Liver (tissue), 9 donors: ENCODE results near the gene CCDC92B. TPM values are rescaled to one million over a fixed set of nuclear protein-coding genes. Genes with fewer than 3 reads are reported as not detected.

Experiments used
- DNase-seq: peaks from one replicate; pipeline ENCODE4 v3.0.0-alpha.2; 2017; ENCODE audit warnings: low spot score
- H3K27ac ChIP-seq, 2 donors: one replicate each; pipeline ENCODE4 v1.7.0; 2013; ENCODE audit warnings: inconsistent platforms in 2 of 2, low read length in 2 of 2, control low read depth in 1 of 2, low read depth in 1 of 2, mild to moderate bottlenecking in 1 of 2
- H3K27me3 ChIP-seq, 4 donors: one replicate each; pipeline versions ENCODE4 v1.6.1 to v1.7.0; 2013; ENCODE audit warnings: low read length in 3 of 4, inconsistent platforms in 1 of 4, mild to moderate bottlenecking in 1 of 4, moderate library complexity in 1 of 4; ENCODE audit not compliant: control insufficient read depth in 4 of 4, insufficient read depth in 4 of 4
- H3K36me3 ChIP-seq, 4 donors: one replicate each; pipeline versions ENCODE4 v1.6.1 to v1.7.0; 2013; ENCODE audit warnings: low read length in 3 of 4, mild to moderate bottlenecking in 3 of 4, low read depth in 1 of 4, moderate library complexity in 1 of 4; ENCODE audit not compliant: control insufficient read depth in 4 of 4, insufficient read depth in 3 of 4
- H3K4me1 ChIP-seq, 4 donors: one replicate each; pipeline versions ENCODE4 v1.6.1 to v1.7.0; 2013; ENCODE audit warnings: low read length in 3 of 4, mild to moderate bottlenecking in 3 of 4, moderate library complexity in 1 of 4; ENCODE audit not compliant: control insufficient read depth in 4 of 4, insufficient read depth in 4 of 4
- H3K4me3 ChIP-seq, 3 donors: one replicate each; pipeline versions ENCODE4 v1.6.1 to v1.7.0; 2013; ENCODE audit warnings: low read length in 3 of 3, control low read depth in 1 of 3, low read depth in 1 of 3, mild to moderate bottlenecking in 1 of 3
- H3K9ac ChIP-seq, 2 donors: one replicate each; pipeline ENCODE4 v1.7.0; 2013; ENCODE audit warnings: low read length in 2 of 2, mild to moderate bottlenecking in 2 of 2, moderate library complexity in 2 of 2, control low read depth in 1 of 2, low read depth in 1 of 2
- H3K9me3 ChIP-seq, 4 donors: one replicate each; pipeline versions ENCODE4 v1.6.1 to v1.7.0; 2013; ENCODE audit warnings: low read length in 3 of 4; ENCODE audit not compliant: control insufficient read depth in 4 of 4
- EGR1 ChIP-seq, 2 donors: IDR thresholded peaks; 2 replicates each; pipeline ENCODE4 v1.6.1; 2016 to 2018; ENCODE audit warnings: antibody characterized with exemption in 2 of 2, low read depth in 2 of 2
- FOXA1 ChIP-seq: IDR thresholded peaks from 2 replicates; pipeline ENCODE4 v1.6.1; 2016; ENCODE audit warnings: antibody characterized with exemption
- FOXA2 ChIP-seq: IDR thresholded peaks from 2 replicates; pipeline ENCODE4 v1.6.1; 2016; ENCODE audit warnings: antibody characterized with exemption
- GABPA ChIP-seq, 2 donors: IDR thresholded peaks in 1 of 2; conservative IDR thresholded peaks in 1 of 2; 2 replicates each; pipeline ENCODE4 v1.6.1; 2016; ENCODE audit warnings: antibody characterized with exemption in 2 of 2, mild to moderate bottlenecking in 1 of 2, moderate library complexity in 1 of 2
- HNF4A ChIP-seq, 2 donors: conservative IDR thresholded peaks; 2 replicates each; pipeline ENCODE4 v1.6.1; 2016; ENCODE audit warnings: antibody characterized with exemption in 2 of 2, mild to moderate bottlenecking in 2 of 2
- HNF4G ChIP-seq: IDR thresholded peaks from 2 replicates; pipeline ENCODE4 v1.6.1; 2016; ENCODE audit warnings: antibody characterized with exemption
- JUND ChIP-seq, 2 donors: IDR thresholded peaks; 2 replicates each; pipeline ENCODE4 v1.6.1; 2016; ENCODE audit warnings: antibody characterized with exemption in 2 of 2
- MAX ChIP-seq: IDR thresholded peaks from 2 replicates; pipeline ENCODE4 v1.6.1; 2016; ENCODE audit warnings: antibody characterized with exemption
- NR2F2 ChIP-seq: IDR thresholded peaks from 2 replicates; pipeline ENCODE4 v1.6.1; 2016; ENCODE audit warnings: antibody characterized with exemption
- RAD21 ChIP-seq, 2 donors: IDR thresholded peaks; 2 replicates each; pipeline ENCODE4 v1.6.1; 2016; ENCODE audit warnings: antibody characterized with exemption in 2 of 2, mild to moderate bottlenecking in 2 of 2
- REST ChIP-seq: IDR thresholded peaks from 2 replicates; pipeline ENCODE4 v1.6.1; 2016; ENCODE audit warnings: antibody characterized with exemption, mild to moderate bottlenecking
- RXRA ChIP-seq, 2 donors: IDR thresholded peaks; 2 replicates each; pipeline ENCODE4 v1.6.1; 2017 to 2018; ENCODE audit warnings: antibody characterized with exemption in 2 of 2, mild to moderate bottlenecking in 1 of 2
- SP1 ChIP-seq: IDR thresholded peaks from 2 replicates; pipeline ENCODE4 v1.6.1; 2018; ENCODE audit warnings: antibody characterized with exemption, mild to moderate bottlenecking
- TAF1 ChIP-seq: conservative IDR thresholded peaks from 2 replicates; pipeline ENCODE4 v1.6.1; 2016; ENCODE audit warnings: antibody characterized with exemption, mild to moderate bottlenecking
- YY1 ChIP-seq: IDR thresholded peaks from 2 replicates; pipeline ENCODE4 v1.6.1; 2016; ENCODE audit warnings: antibody characterized with exemption, mild to moderate bottlenecking
- ZBTB33 ChIP-seq: IDR thresholded peaks from 2 replicates; pipeline ENCODE4 v1.6.1; 2016; ENCODE audit warnings: antibody characterized with exemption
- WGBS: extraction: QIAGEN DNeasy Blood & Tissue Kit; methylation state at CpG from one replicate; pipeline ENCODE4 v1.1.7; 2013; 5-methylcytosine and 5-hydroxymethylcytosine counted together
- polyA plus RNA-seq, 2 donors: library from polyadenylated mRNA; stranded (reverse) in 1 of 2; unstranded in 1 of 2; fragments of 200-250 nt in 1 of 2; fragments of >200 nt in 1 of 2; fragmentation: Nextera tagmentation in 1 of 2; extraction: Ambion mirVana in 1 of 2; gene quantifications; one replicate each; pipeline versions ENCODE4 v1.2.1 to v1.2.3, GENCODE V29; 2013 to 2015
- total RNA-seq, 2 donors: library from RNA; depleted of rRNA; stranded (reverse); fragments of >200 nt; gene quantifications; one replicate each; pipeline ENCODE4 v1.2.3, GENCODE V29; 2014
- TF ChIP-seq, protein P1 (sequence below): fragments of 150-350 bp; IDR thresholded peaks from 2 replicates; pipeline ENCODE4 v1.5.1; 2017; ENCODE audit warnings: improper control_type of control experiment, low read depth, low read length; ENCODE audit not compliant: missing input control
- TF ChIP-seq, protein P2 (sequence below): IDR thresholded peaks from 2 replicates; pipeline ENCODE4 v1.6.1; 2016; ENCODE audit warnings: antibody characterized with exemption
- donor health status: healthy.
- donor health status: healthy.
- donor health status: healthy.
- donor health status: healthy.
- donor health status: healthy.

The CCDC92B gene
- total and polyA plus RNA-seq, 4 donors: not detected

- WGBS: 84% methylated on average over 13 of the region's 13 CpGs
- Histone ChIP-seq H3K9ac (no peak overlapping the region), H3K36me3 (no peaks in the 10 kb centered on the region), H3K9me3 (no peaks in the 10 kb centered on the region), H3K27me3 (peaks cover 0 to 2% (median 0%) of the 10 kb centered on the region in 4 donors), H3K27ac (no peak overlapping the region), H3K4me1 (no peaks in the 10 kb centered on the region), H3K4me3 (no peak overlapping the region)
- no peak for DNase-seq
- TF ChIP-seq JUND (IDR thresholded peaks at IDR 0.05) (no peak), EGR1 (IDR thresholded peaks at IDR 0.05; ENCODE audit: low read depth in 2 of 2) (no peak), HNF4G (no peak), ZBTB33 (no peak), NR2F2 (no peak), RAD21 (IDR thresholded peaks at IDR 0.05) (no peak), TAF1 (no peak), MAX (no peak), RXRA (IDR thresholded peaks at IDR 0.05) (no peak), FOXA1 (no peak), YY1 (no peak), REST (no peak), HNF4A (conservative IDR thresholded peaks at IDR 0.05) (no peak), GABPA (IDR thresholded peaks at IDR 0.05 in 1 of 2, conservative IDR thresholded peaks at IDR 0.05 in 1 of 2) (no peak), FOXA2 (no peak), SP1 (no peak)
- TF ChIP-seq, protein P1, sequence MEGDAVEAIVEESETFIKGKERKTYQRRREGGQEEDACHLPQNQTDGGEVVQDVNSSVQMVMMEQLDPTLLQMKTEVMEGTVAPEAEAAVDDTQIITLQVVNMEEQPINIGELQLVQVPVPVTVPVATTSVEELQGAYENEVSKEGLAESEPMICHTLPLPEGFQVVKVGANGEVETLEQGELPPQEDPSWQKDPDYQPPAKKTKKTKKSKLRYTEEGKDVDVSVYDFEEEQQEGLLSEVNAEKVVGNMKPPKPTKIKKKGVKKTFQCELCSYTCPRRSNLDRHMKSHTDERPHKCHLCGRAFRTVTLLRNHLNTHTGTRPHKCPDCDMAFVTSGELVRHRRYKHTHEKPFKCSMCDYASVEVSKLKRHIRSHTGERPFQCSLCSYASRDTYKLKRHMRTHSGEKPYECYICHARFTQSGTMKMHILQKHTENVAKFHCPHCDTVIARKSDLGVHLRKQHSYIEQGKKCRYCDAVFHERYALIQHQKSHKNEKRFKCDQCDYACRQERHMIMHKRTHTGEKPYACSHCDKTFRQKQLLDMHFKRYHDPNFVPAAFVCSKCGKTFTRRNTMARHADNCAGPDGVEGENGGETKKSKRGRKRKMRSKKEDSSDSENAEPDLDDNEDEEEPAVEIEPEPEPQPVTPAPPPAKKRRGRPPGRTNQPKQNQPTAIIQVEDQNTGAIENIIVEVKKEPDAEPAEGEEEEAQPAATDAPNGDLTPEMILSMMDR: no peak
- TF ChIP-seq, protein P2, sequence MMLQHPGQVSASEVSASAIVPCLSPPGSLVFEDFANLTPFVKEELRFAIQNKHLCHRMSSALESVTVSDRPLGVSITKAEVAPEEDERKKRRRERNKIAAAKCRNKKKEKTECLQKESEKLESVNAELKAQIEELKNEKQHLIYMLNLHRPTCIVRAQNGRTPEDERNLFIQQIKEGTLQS: no peak
These were observed 31.1 kb downstream of the CCDC92B start for GRCh38 chr17:2718150-2718938.
